ENCODE data around the gene PRKCA. TPM values are rescaled to one million over a fixed set of nuclear protein-coding genes. Genes with fewer than 3 reads are reported as not detected.

Gene PRKCA
- total RNA-seq, 4 donors from 2014 or later: 24.5 to 61.9 (median 40.8) TPM

DNA sequence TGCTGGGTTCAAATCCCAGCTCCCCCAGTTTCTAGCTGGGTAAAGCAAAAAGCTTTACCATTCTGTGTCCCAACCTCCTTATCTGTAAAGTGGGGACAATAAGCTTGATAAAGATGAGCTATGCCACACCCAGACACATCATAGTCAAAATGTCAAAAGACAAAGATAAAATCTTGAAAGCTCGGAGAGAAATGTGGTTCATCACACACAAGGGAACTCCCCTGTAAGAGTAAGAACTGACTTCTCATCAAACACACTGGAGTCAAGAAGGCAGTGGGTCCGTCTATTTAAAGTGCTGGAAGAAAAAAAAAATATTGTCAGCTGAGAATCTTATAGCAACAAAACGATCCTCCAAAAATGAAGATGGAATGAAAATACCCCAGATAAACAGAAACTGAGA is 557.8 kb downstream of the PRKCA start:
- WGBS: 57% methylated on average over 3 of the region's 3 CpGs
- Histone ChIP-seq H3K27me3 (no peaks in the 10 kb centered on the region), H3K4me3 (no peak overlapping the region), H3K9me3 (peaks cover 0 to 6% (median 1%) of the 10 kb centered on the region in 4 donors), H3K36me3 (no peaks in the 10 kb centered on the region), H3K27ac (replicated peaks in 1 of 4) (no peak overlapping the region), H3K4me1 (no peaks in the 10 kb centered on the region)
- intact Hi-C loops (cut with DNase I): no loop called here
- TF ChIP-seq EP300 (IDR thresholded peaks at IDR 0.05) (no peak), POLR2A (IDR thresholded peaks at IDR 0.05; ENCODE audit: low read depth) (no peak), POLR2AphosphoS5 (IDR thresholded peaks at IDR 0.05) (no peak)
- TF ChIP-seq, protein P1, sequence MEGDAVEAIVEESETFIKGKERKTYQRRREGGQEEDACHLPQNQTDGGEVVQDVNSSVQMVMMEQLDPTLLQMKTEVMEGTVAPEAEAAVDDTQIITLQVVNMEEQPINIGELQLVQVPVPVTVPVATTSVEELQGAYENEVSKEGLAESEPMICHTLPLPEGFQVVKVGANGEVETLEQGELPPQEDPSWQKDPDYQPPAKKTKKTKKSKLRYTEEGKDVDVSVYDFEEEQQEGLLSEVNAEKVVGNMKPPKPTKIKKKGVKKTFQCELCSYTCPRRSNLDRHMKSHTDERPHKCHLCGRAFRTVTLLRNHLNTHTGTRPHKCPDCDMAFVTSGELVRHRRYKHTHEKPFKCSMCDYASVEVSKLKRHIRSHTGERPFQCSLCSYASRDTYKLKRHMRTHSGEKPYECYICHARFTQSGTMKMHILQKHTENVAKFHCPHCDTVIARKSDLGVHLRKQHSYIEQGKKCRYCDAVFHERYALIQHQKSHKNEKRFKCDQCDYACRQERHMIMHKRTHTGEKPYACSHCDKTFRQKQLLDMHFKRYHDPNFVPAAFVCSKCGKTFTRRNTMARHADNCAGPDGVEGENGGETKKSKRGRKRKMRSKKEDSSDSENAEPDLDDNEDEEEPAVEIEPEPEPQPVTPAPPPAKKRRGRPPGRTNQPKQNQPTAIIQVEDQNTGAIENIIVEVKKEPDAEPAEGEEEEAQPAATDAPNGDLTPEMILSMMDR (IDR thresholded peaks at IDR 0.05): no peak
- DNase-seq (ENCODE audit: extremely low spot score): no peak

Small RNA genes within 50 kb of the gene (small RNA-seq; reads per million reads assigned to genes)
- gene MIR634: 0 reads per million in 3 donors
- 0 to 0.19 (median 0) reads per million in 3 donors for gene RN7SL735P
- gene RNA5SP444: 0 to 0.08 (median 0) reads per million in 3 donors
- 0 reads per million in 3 donors for gene RNA5SP445
- 0 reads per million in 3 donors for gene RNU6-928P

Other genes starting within 250 kb of the PRKCA start
- gene CEP112, start 110.5 kb upstream of the PRKCA start, total RNA-seq: 10 to 100 TPM; 17.0 to 24.7 (median 23.2) TPM
- not detected for gene APOH, start 73.2 kb upstream of the PRKCA start, total RNA-seq